Gastroesophageal sphincter (tissue), 3 donors: Measurements from ENCODE around the gene RIMBP2.

Source experiments
- CTCF ChIP-seq, 4 experiments: fragments of 200-600 bp in 2 of 4; fragments of 450-650 bp in 2 of 4; sonication (generic) in 1 of 4; IDR thresholded peaks; one replicate each; pipeline ENCODE4 v1.5.1; 2017 to 2019; ENCODE audit warnings: antibody characterized with exemption in 4 of 4, mild to moderate bottlenecking in 2 of 4, moderate library complexity in 2 of 4
- POLR2A ChIP-seq, 2 donors: fragments of 450-650 bp; IDR thresholded peaks; one replicate each; pipeline ENCODE4 v1.6.1; 2017; ENCODE audit warnings: antibody characterized with exemption in 2 of 2, mild to moderate bottlenecking in 2 of 2, moderate library complexity in 1 of 2

GRCh38 chr12:130366159-130366558, 349.9 kb downstream of the RIMBP2 start:
- TF ChIP-seq POLR2A (IDR thresholded peaks at IDR 0.05): no peak
- TF ChIP-seq CTCF (IDR thresholded peaks at IDR 0.05): no peak
